Upper lobe of left lung (tissue), 6 donors: ENCODE measurements around the gene SCFD2. TPM values are rescaled to one million over a fixed set of nuclear protein-coding genes. Genes with fewer than 3 reads are reported as not detected.
A peak's percentile ranks its signal among the peaks of the same experiment; 100 is the strongest.

Source experiments
- ATAC-seq, 2 donors: fragments of 200-7000 bp; cut with Tn5 transposase; one replicate each; pipeline ENCODE4 v1.9.1; 2022; ENCODE audit warnings: mild to moderate bottlenecking in 2 of 2, moderate library complexity in 2 of 2; ENCODE audit not compliant: low FRiP score in 2 of 2
- DNase-seq, 2 donors: peaks; one replicate each; pipeline ENCODE4 v3.0.0-alpha.2; 2019 to 2020
- H3K27ac ChIP-seq, 4 donors: fragments of 200-600 bp; sonication (generic); one replicate each; pipeline ENCODE4 v1.5.1; 2016 to 2019
- H3K27me3 ChIP-seq, 4 donors: fragments of 200-600 bp; sonication (generic); one replicate each; pipeline ENCODE4 v1.5.1; 2017 to 2019
- H3K36me3 ChIP-seq, 4 donors: fragments of 200-600 bp; sonication (generic); one replicate each; pipeline ENCODE4 v1.5.1; 2016 to 2019
- H3K4me1 ChIP-seq, 4 donors: fragments of 200-600 bp; sonication (generic); one replicate each; pipeline ENCODE4 v1.5.1; 2018 to 2019
- H3K4me3 ChIP-seq, 4 donors: fragments of 200-600 bp; sonication (generic); one replicate each; pipeline ENCODE4 v1.5.1; 2017 to 2019; ENCODE audit warnings: mild to moderate bottlenecking in 2 of 4, moderate library complexity in 1 of 4
- H3K9me3 ChIP-seq, 4 donors: fragments of 200-600 bp; sonication (generic); one replicate each; pipeline ENCODE4 v1.5.1; 2018 to 2019
- EP300 ChIP-seq, 4 donors: sonication (generic); formaldehyde crosslinking; IDR thresholded peaks; one replicate each; pipeline ENCODE4 v1.5.1; 2017; ENCODE audit warnings: antibody characterized with exemption in 4 of 4, control low read depth in 2 of 4
- POLR2A ChIP-seq, 4 donors: fragments of 450-650 bp; IDR thresholded peaks; one replicate each; pipeline ENCODE4 v1.5.1; 2016 to 2017; ENCODE audit warnings: antibody characterized with exemption in 4 of 4, mild to moderate bottlenecking in 2 of 4
- POLR2AphosphoS5 ChIP-seq, 2 donors: sonication (generic); formaldehyde crosslinking; IDR thresholded peaks; one replicate each; pipeline ENCODE4 v1.5.1; 2017; ENCODE audit warnings: antibody characterized with exemption in 2 of 2
- WGBS, 2 donors: methylation state at CpG; one replicate each; pipeline ENCODE4 v1.1.5; 2017 to 2018; 5-methylcytosine and 5-hydroxymethylcytosine counted together
- total RNA-seq, 6 donors: library from RNA; depleted of rRNA in 4 of 6; stranded (reverse); fragments of >200 nt in 4 of 6; gene quantifications; one replicate each; pipeline versions ENCODE4 v1.1.0 to v1.2.1, GENCODE V29; 2016 to 2021
- TF ChIP-seq, protein P1 (sequence below), 6 experiments: fragments of 450-650 bp in 4 of 6; fragments of 200-600 bp in 2 of 6; sonication (generic) in 2 of 6; IDR thresholded peaks; one replicate each; pipeline ENCODE4 v1.5.1; 2016 to 2019; ENCODE audit warnings: antibody characterized with exemption in 6 of 6
- donor health status: DM: no; HTN: no; CAD: no; lungs with moderate emphysema.
- donor health status: DM: no; HTN: yes; CAD: no; lungs with severe emphysema.

The SCFD2 gene
- total RNA-seq, 6 donors from 2014 or later = 15.2 to 33.5 (median 20.0) TPM

DNA sequence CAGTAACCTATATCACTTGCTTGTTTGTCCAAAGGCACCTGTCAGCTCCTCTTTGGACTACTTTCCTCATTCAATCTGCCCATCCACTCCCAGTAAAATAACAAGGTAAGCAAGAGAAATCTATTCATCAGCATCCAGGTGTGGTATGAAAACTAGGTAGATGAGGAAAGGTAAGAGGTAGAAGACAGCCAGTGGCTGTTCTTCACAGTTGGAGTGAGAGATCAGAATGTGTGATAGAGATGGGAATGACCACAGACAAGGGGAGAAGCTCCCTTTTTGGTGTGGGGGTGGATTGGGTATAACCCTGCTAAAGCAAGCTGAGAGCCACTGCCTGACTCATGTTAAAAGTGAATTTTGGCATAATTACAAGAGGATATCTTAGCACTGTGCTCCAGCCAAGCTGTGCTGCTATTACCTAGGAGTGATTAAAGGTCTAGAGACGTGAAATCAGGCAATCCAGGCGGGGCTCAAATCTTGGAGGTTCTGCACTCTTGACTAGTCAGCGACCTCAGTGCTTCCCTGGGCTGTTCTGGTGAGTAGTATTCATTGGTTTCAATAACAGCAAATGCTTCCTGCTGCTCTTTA lies 531.8 kb downstream of the SCFD2 start:
- Histone ChIP-seq H3K4me3 (no peak overlapping the region), H3K27ac (no peak overlapping the region), H3K9me3 (no peaks in the 10 kb centered on the region), H3K36me3 (no peaks in the 10 kb centered on the region), H3K27me3 (no peaks in the 10 kb centered on the region), H3K4me1 (no peaks in the 10 kb centered on the region)
- ATAC-seq = no peak
- no peak for DNase-seq
- TF ChIP-seq POLR2AphosphoS5 (IDR thresholded peaks at IDR 0.05) (no peak), EP300 (IDR thresholded peaks at IDR 0.05) (no peak), POLR2A (IDR thresholded peaks at IDR 0.05) (no peak)
- TF ChIP-seq, protein P1, sequence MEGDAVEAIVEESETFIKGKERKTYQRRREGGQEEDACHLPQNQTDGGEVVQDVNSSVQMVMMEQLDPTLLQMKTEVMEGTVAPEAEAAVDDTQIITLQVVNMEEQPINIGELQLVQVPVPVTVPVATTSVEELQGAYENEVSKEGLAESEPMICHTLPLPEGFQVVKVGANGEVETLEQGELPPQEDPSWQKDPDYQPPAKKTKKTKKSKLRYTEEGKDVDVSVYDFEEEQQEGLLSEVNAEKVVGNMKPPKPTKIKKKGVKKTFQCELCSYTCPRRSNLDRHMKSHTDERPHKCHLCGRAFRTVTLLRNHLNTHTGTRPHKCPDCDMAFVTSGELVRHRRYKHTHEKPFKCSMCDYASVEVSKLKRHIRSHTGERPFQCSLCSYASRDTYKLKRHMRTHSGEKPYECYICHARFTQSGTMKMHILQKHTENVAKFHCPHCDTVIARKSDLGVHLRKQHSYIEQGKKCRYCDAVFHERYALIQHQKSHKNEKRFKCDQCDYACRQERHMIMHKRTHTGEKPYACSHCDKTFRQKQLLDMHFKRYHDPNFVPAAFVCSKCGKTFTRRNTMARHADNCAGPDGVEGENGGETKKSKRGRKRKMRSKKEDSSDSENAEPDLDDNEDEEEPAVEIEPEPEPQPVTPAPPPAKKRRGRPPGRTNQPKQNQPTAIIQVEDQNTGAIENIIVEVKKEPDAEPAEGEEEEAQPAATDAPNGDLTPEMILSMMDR (IDR thresholded peaks at IDR 0.05) = no peak
- 71 to 87% methylated on average over 3 of the region's 3 CpGs for WGBS, 2 donors

DNA sequence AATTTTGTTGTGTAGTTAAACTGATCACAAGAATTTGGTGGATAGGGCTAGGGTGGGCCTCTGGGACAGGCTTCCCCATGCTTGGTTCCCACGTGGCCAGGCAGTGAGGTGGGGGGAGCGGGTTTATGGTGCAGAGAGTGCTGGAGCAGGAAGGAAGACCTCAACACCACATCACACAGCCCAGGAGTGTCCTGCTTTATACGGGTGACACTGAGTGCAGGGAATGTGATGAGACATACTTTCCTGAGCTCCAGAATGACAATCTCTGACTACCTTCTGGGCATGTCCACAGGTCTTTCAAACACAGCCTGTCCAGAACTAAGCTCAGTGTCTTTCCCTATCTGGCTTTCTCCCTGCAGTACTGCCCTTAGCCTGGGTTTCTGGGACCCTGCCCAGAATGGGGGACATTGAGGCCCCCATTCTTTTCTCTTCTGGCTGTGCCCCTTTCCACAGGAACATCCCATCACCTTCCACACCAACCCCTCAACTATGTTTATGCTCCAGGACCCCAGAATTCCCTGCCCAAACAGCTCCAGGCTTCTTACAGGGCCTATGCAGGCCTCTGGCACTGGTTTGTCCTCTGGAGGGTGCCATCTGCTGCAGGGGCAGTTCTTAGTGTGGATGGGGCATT lies 540.3 kb downstream of the SCFD2 start:
- Histone ChIP-seq H3K4me3 (no peak overlapping the region), H3K4me1 (peaks cover 0 to 11% (median 4%) of the 10 kb centered on the region in 4 donors), H3K9me3 (no peaks in the 10 kb centered on the region), H3K36me3 (no peaks in the 10 kb centered on the region), H3K27me3 (no peaks in the 10 kb centered on the region), H3K27ac (no peak overlapping the region)
- TF ChIP-seq, protein P1 (IDR thresholded peaks at IDR 0.05) = no peak
- TF ChIP-seq POLR2AphosphoS5 (IDR thresholded peaks at IDR 0.05) = no peak
- TF ChIP-seq POLR2A (IDR thresholded peaks at IDR 0.05) = no peak
- no peak for TF ChIP-seq EP300 (IDR thresholded peaks at IDR 0.05)
- DNase-seq (no peak), ATAC-seq (peak in 1 of 2 donors; percentile 52)
- WGBS, 2 donors = 49 to 77% methylated on average over 3 of the region's 3 CpGs

DNA sequence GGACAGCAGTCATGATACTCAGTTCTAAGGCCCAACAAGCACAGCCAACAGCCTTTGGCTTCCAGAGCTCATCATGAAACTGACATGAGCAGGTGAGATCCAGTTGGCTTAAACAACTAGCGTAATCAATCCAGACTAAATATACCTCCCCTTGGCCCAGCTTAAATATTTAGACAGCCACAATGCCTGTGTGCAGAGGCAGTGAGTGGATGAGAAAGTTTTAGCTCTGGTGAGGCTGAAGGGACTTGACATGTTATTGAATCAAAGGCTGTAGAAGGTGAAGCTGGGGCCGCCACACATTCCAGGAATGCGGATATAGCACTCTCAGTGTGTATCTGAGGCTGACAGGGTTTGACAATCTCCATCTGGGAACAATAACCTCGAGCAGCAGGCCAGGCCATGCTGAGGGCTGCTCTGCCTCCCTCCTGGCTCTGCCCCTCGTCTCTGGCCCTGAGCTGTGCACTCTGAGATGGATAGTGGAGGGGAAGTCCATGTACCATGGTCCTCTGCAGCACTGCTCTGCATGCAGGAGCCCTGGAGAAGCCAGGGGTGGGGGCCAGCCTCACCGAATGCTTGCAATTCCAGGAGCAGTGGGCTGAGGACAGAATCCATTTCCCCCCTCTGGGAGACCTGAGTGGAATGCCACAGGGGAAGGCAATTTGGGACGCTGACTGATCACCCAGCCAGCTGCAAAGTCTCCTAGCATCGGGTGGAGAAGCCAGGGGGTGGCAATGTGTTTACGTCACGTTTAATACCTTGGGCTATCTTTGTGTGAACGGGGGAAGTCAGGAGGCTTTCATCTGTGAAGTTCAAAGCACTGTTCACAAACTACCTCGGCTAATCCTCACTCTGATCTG lies 541.0 kb downstream of the SCFD2 start:
- peak overlapping the region in 2 of 4 donors; percentile 18 to 39 for H3K27ac ChIP-seq
- DNase-seq (peak in 1 of 2 donors; percentile 30), ATAC-seq (peak in 1 of 2 donors; percentile 80)
- no peaks in the 10 kb centered on the region for H3K36me3 ChIP-seq
- no peaks in the 10 kb centered on the region for H3K27me3 ChIP-seq
- 62 to 67% methylated on average over 11 to 12 of the region's 12 CpGs for WGBS, 2 donors
- no peak overlapping the region for H3K4me3 ChIP-seq
- TF ChIP-seq POLR2AphosphoS5 (IDR thresholded peaks at IDR 0.05) (peak; percentile 72 to 80), POLR2A (IDR thresholded peaks at IDR 0.05) (no peak), EP300 (IDR thresholded peaks at IDR 0.05) (peak in 2 of 4 donors; percentile 7 to 39)
- TF ChIP-seq, protein P1 (IDR thresholded peaks at IDR 0.05) = no peak
- H3K4me1 ChIP-seq = peaks cover 0 to 11% (median 4%) of the 10 kb centered on the region in 4 donors
- H3K9me3 ChIP-seq = no peaks in the 10 kb centered on the region

DNA sequence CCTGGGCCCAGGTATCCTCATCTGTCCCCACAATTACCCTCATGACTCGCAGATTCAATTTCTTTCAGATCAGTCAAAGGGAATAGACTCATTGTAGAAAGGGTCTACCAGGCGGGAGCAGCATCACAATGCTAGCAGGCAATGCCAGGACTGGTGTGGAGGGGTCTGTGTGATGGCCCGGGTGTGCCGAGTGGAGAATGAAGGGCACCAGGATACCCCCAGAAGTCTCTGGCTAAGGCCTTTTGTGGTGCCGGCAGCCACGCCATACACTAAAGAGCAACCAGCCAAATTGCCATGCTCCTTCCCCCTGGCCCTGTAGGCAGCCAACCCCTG lies 541.6 kb downstream of the SCFD2 start:
- H3K4me3 ChIP-seq = no peak overlapping the region
- ATAC-seq (no peak), DNase-seq (no peak)
- no peaks in the 10 kb centered on the region for H3K27me3 ChIP-seq
- H3K36me3 ChIP-seq = no peaks in the 10 kb centered on the region
- WGBS, 2 donors = 94 to 95% methylated on average over 6 of the region's 6 CpGs
- H3K9me3 ChIP-seq = no peaks in the 10 kb centered on the region
- H3K4me1 ChIP-seq = peaks cover 0 to 11% (median 4%) of the 10 kb centered on the region in 4 donors
- peak overlapping the region in 2 of 4 donors; percentile 18 to 39 for H3K27ac ChIP-seq
- TF ChIP-seq, protein P1 (IDR thresholded peaks at IDR 0.05) = no peak
- TF ChIP-seq POLR2AphosphoS5 (IDR thresholded peaks at IDR 0.05) (no peak), EP300 (IDR thresholded peaks at IDR 0.05) (no peak), POLR2A (IDR thresholded peaks at IDR 0.05) (no peak)
